Measurements from ENCODE around the gene NPAS3. TPM values are rescaled to one million over a fixed set of nuclear protein-coding genes. Genes with fewer than 3 reads are reported as not detected.

NPAS3 gene
- total and polyA plus RNA-seq, 4 donors, result 0.07 to 0.09 (median 0.08) TPM; not detected in 1

- TF ChIP-seq CTCF (IDR thresholded peaks at IDR 0.05; ENCODE audit: low read depth, low read length, missing input control) (no peak), EGR1 (IDR thresholded peaks at IDR 0.05; ENCODE audit: low read depth in 2 of 2) (no peak), HNF4G (IDR thresholded peaks at IDR 0.05) (no peak)
Measured at GRCh38 chr14:33477797-33478196, 539.1 kb downstream of the NPAS3 start (continued).

GRCh38 chr14:33480071-33480886 is 541.6 kb downstream of the NPAS3 start:
- Histone ChIP-seq H3K27me3 (ENCODE audit: control insufficient read depth in 4 of 4, insufficient read depth in 4 of 4, low read length in 3 of 4) (peaks cover 0 to 11% (median 0%) of the 10 kb centered on the region in 4 donors), H3K9me3 (ENCODE audit: control insufficient read depth in 4 of 4, low read length in 3 of 4) (no peaks in the 10 kb centered on the region), H3K9ac (ENCODE audit: low read depth in 1 of 2, low read length in 2 of 2) (no peak overlapping the region), H3K4me3 (ENCODE audit: low read depth in 1 of 3, low read length in 3 of 3) (no peak overlapping the region), H3K27ac (ENCODE audit: low read depth in 1 of 2, low read length in 2 of 2) (no peak overlapping the region), H3K4me1 (ENCODE audit: control insufficient read depth in 4 of 4, insufficient read depth in 4 of 4, low read length in 3 of 4) (no peaks in the 10 kb centered on the region), H3K36me3 (ENCODE audit: control insufficient read depth in 4 of 4, insufficient read depth in 3 of 4, low read depth in 1 of 4, low read length in 3 of 4) (no peaks in the 10 kb centered on the region)
- TF ChIP-seq SP1 (IDR thresholded peaks at IDR 0.05), result no peak
- TF ChIP-seq ZBTB33 (IDR thresholded peaks at IDR 0.05), result no peak
- TF ChIP-seq GABPA (IDR thresholded peaks at IDR 0.05 in 1 of 2, conservative IDR thresholded peaks at IDR 0.05 in 1 of 2), result no peak
- TF ChIP-seq REST (IDR thresholded peaks at IDR 0.05), result no peak
- TF ChIP-seq YY1 (IDR thresholded peaks at IDR 0.05), result no peak
- TF ChIP-seq TAF1 (conservative IDR thresholded peaks at IDR 0.05), result no peak
- TF ChIP-seq HNF4G (IDR thresholded peaks at IDR 0.05), result no peak
- TF ChIP-seq MAX (IDR thresholded peaks at IDR 0.05), result no peak
- TF ChIP-seq FOXA2 (IDR thresholded peaks at IDR 0.05), result no peak
- no peak for TF ChIP-seq FOXA1 (IDR thresholded peaks at IDR 0.05)
- no peak for TF ChIP-seq NR2F2 (IDR thresholded peaks at IDR 0.05)
- DNase-seq (ENCODE audit: low spot score), result no peak
- WGBS, result 75% methylated on average over 9 of the region's 9 CpGs

Measured in liver (tissue), 9 donors.